BE2C (cell line): ENCODE results near the gene RNF138.

Experiments used
- DNase-seq: peaks from one replicate; pipeline ENCODE4 v3.0.0-alpha.2; 2020
- H3K27me3 ChIP-seq: fragments of 250-450 bp; sonication (Bioruptor Pico); 2 replicates; pipeline ENCODE4 v1.5.1; 2020; ENCODE audit warnings: mild to moderate bottlenecking
- H3K36me3 ChIP-seq: fragments of 250-450 bp; sonication (Bioruptor Pico); 2 replicates; pipeline ENCODE4 v1.5.1; 2020; ENCODE audit warnings: mild to moderate bottlenecking
- H3K4me1 ChIP-seq: fragments of 250-450 bp; sonication (Bioruptor Pico); 2 replicates; pipeline ENCODE4 v1.5.1; 2020
- H3K4me3 ChIP-seq: 2 replicates; pipeline ENCODE4 v1.5.1; 2011; ENCODE audit warnings: low read depth, low read length
- H3K9me3 ChIP-seq: fragments of 250-450 bp; sonication (Bioruptor Pico); 2 replicates; pipeline ENCODE4 v1.5.1; 2020
- TF ChIP-seq, protein P1 (sequence below): IDR thresholded peaks from 2 replicates; pipeline ENCODE4 v1.5.1; 2012; ENCODE audit warnings: mild to moderate bottlenecking, low read depth, low read length

RNF138 gene

DNA sequence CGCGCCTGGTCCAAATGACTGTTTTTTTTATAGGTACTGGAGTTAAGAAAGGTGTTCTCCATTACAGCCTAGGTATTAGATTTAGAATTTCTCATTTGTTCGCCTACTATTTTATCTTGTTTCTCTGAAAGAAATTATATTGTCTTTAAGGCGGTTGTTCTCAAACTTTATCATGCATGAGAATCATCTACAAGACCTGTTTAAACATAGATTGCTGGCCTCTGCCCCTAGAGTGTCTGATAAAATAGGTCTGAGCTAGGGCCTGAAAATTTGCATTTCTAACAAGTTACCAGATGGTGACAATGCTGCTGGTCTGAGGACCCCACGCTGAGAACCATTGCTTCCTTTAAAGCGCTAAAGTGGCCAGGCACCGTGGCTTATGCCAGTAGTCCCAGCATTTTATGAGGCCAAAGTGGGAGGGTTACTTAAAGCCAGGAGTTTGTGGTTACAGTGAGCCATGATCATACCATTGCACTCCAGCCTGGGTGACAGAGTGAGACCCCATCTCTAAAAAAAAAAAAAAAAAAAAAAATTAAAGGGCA lies 34.0 kb upstream of the RNF138 start:
- no peaks in the 10 kb centered on the region for H3K9me3 ChIP-seq
- H3K4me3 ChIP-seq = no peak overlapping the region
- H3K27me3 ChIP-seq = no peaks in the 10 kb centered on the region
- no peaks in the 10 kb centered on the region for H3K4me1 ChIP-seq
- no peak for DNase-seq
- TF ChIP-seq, protein P1, sequence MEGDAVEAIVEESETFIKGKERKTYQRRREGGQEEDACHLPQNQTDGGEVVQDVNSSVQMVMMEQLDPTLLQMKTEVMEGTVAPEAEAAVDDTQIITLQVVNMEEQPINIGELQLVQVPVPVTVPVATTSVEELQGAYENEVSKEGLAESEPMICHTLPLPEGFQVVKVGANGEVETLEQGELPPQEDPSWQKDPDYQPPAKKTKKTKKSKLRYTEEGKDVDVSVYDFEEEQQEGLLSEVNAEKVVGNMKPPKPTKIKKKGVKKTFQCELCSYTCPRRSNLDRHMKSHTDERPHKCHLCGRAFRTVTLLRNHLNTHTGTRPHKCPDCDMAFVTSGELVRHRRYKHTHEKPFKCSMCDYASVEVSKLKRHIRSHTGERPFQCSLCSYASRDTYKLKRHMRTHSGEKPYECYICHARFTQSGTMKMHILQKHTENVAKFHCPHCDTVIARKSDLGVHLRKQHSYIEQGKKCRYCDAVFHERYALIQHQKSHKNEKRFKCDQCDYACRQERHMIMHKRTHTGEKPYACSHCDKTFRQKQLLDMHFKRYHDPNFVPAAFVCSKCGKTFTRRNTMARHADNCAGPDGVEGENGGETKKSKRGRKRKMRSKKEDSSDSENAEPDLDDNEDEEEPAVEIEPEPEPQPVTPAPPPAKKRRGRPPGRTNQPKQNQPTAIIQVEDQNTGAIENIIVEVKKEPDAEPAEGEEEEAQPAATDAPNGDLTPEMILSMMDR = no peak
- H3K36me3 ChIP-seq = no peaks in the 10 kb centered on the region

DNA sequence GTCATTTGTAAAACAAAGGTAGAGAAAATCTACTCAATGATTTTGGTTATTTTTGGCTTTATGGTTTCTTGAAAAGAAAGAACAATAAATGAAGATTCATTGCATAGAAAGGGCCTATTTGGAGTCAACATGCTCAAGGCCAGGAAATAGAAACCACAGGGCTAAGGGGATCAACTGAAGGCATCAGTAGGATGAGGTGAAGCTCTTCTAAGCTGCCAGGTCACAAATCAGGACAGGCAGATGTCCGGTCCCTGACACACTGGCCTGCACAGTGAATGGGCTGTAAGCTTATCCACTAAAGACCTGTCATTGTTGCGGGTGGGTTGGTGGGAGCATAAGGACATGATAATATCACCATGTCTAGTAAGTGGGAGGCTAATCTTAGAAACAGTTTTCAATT lies 31.6 kb upstream of the RNF138 start:
- no peaks in the 10 kb centered on the region for H3K9me3 ChIP-seq
- H3K4me3 ChIP-seq = no peak overlapping the region
- no peak for DNase-seq
- TF ChIP-seq, protein P1 = no peak
- H3K36me3 ChIP-seq = no peaks in the 10 kb centered on the region
- no peaks in the 10 kb centered on the region for H3K4me1 ChIP-seq
- H3K27me3 ChIP-seq = no peaks in the 10 kb centered on the region

DNA sequence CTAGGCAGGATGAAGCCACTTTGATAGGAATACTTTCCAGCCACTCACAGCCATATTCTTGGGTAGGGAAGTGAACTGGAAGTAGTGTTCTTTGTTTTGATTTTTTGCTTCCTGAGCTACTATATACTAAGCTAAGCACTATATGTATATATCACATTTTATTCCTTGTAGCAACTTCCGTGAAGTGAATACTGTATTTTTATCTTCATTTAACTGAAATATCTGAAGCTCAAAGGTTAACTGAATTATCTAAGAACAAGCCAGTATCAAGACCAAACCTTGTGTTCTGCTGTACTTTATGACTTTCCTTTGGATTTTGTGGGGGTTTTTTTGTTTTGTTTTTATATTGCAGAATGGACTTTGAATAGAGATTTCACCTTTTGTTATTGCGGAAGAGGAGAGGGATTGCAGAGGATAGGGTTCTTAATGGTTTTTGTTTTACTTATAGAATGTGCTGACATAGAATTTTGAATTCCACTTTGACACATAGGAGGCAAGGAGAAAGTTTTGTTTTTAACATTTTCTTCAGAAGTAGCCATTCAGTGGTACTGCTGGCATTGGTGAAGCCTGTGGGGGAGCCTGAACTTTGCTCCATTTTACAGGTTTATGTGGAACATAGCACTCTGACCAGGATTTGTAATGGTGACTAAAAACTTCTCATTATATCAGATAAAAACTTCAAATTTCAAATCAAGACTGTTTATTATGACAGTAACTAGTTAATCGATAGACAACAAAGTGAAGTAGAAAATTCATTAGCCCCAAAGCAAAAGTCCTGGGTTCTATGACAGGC lies 24.1 kb upstream of the RNF138 start:
- no peak for DNase-seq

DNA sequence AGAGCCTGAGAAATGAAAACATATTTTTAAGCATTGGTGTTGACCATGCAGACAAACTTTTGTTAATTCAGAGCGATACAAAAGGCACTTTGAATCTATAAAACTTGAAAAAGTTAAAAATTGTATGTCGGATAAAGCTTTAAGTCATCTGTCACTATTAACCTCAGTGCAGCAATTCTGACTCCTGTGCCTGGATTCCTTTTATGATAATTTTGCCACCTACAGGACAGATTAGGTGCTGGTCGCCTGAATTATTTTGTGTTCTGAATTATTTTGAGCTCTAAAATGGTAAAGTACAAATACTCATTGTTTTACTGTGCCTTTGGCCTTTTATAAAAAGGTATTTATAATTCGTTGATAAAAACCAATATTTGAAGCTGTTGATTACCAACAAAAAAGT lies 19.4 kb upstream of the RNF138 start:
- H3K27me3 ChIP-seq = no peaks in the 10 kb centered on the region
- H3K4me3 ChIP-seq = no peak overlapping the region
- no peaks in the 10 kb centered on the region for H3K4me1 ChIP-seq
- TF ChIP-seq, protein P1 = no peak
- H3K9me3 ChIP-seq = no peaks in the 10 kb centered on the region
- DNase-seq = no peak
- H3K36me3 ChIP-seq = no peaks in the 10 kb centered on the region

More for the DNA sequence above, 24.1 kb upstream of the RNF138 start:
- TF ChIP-seq, protein P1 = no peak
- no peak overlapping the region for H3K4me3 ChIP-seq
- H3K9me3 ChIP-seq = no peaks in the 10 kb centered on the region
- no peaks in the 10 kb centered on the region for H3K4me1 ChIP-seq
- H3K27me3 ChIP-seq = no peaks in the 10 kb centered on the region
- H3K36me3 ChIP-seq = no peaks in the 10 kb centered on the region

DNA sequence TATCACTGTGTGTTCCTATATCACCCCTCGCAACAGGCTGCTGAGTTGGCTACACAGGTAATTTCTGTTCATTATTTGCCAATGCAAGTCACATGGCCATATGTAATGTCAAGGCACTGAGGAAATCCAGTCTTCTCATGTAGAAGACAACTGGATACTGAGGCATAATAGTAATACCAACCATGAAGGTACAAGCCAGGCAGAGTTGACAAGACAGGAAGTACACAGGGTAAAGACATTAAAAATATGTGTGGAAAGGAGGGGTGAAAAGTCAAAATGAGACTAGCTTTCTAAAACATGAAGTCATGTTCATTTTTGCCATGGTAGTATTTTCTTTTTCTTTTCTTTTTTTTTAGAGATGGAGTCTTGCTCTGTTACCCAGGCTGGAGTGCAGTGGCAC lies 17.5 kb upstream of the RNF138 start:
- DNase-seq = no peak
- no peaks in the 10 kb centered on the region for H3K4me1 ChIP-seq
- TF ChIP-seq, protein P1 = no peak
- no peaks in the 10 kb centered on the region for H3K36me3 ChIP-seq
- no peaks in the 10 kb centered on the region for H3K9me3 ChIP-seq
- H3K4me3 ChIP-seq = no peak overlapping the region
- no peaks in the 10 kb centered on the region for H3K27me3 ChIP-seq

DNA sequence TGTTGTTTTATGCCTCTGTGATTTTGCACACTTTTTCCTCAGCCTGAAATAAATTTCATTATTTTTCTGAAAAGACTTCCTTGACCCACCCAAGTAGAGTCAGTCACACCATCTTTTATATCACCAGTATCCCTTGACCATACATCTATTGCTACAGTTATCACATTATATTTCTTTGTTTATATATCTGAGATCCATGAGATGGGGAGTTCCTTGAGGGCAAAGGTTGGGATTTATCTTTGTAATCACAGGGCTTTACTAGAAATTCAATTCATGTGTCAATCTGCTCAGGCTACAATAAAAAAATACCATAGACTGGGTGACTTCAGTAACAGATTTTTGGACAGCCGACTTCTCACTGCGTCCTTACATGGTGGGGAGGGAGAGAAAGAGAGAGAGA lies 12.8 kb upstream of the RNF138 start:
- Histone ChIP-seq H3K36me3 (no peaks in the 10 kb centered on the region), H3K4me1 (no peaks in the 10 kb centered on the region), H3K9me3 (no peaks in the 10 kb centered on the region), H3K4me3 (no peak overlapping the region), H3K27me3 (no peaks in the 10 kb centered on the region)
- TF ChIP-seq, protein P1 = no peak
- no peak for DNase-seq
